ENCODE measurements around the gene ASMT. TPM values are rescaled to one million over a fixed set of nuclear protein-coding genes. Genes with fewer than 3 reads are reported as not detected.
"Not testable (repeated sequence)": the region's sequence is repeated elsewhere in the genome, so short reads cannot be mapped to it uniquely, and the experiment has no call there.

Gene ASMT
- total RNA-seq, 4 donors from 2014 or later, result 0.68 TPM; not detected in 3

GRCh38 chrX:1610166-1610565 is 4.7 kb upstream of the ASMT start:
- DNase-seq (ENCODE audit: low spot score in 2 of 2), result no peak
- no peaks in the 10 kb centered on the region for H3K9me3 ChIP-seq
- TF ChIP-seq EP300 (IDR thresholded peaks at IDR 0.05) (no peak), POLR2AphosphoS5 (IDR thresholded peaks at IDR 0.05) (no peak), POLR2A (IDR thresholded peaks at IDR 0.05) (no peak), CTCF (IDR thresholded peaks at IDR 0.05) (no peak)
- WGBS, result 81% methylated on average over 15 of the region's 15 CpGs
- no peaks in the 10 kb centered on the region for H3K27me3 ChIP-seq
- H3K4me3 ChIP-seq, result no peak overlapping the region
- H3K4me1 ChIP-seq, result no peaks in the 10 kb centered on the region
- no peak overlapping the region for H3K27ac ChIP-seq
- no peaks in the 10 kb centered on the region for H3K36me3 ChIP-seq

- Histone ChIP-seq H3K9me3 (no peaks in the 10 kb centered on the region), H3K4me1 (no peaks in the 10 kb centered on the region), H3K36me3 (no peaks in the 10 kb centered on the region), H3K27me3 (no peaks in the 10 kb centered on the region), H3K4me3 (no peak overlapping the region), H3K27ac (no peak overlapping the region)
- TF ChIP-seq EP300 (IDR thresholded peaks at IDR 0.05), result no peak
- no peak for DNase-seq (ENCODE audit: low spot score in 2 of 2)
- WGBS, result 81% methylated on average over 12 of the region's 12 CpGs
Observed at GRCh38 chrX:1610736-1611135, 4.1 kb upstream of the ASMT start.

- H3K27ac ChIP-seq, result no peak overlapping the region
- no peaks in the 10 kb centered on the region for H3K4me1 ChIP-seq
- no peak for DNase-seq (ENCODE audit: low spot score in 2 of 2)
- WGBS, result 85% methylated on average over 5 of the region's 5 CpGs
- no peaks in the 10 kb centered on the region for H3K36me3 ChIP-seq
- H3K27me3 ChIP-seq, result no peaks in the 10 kb centered on the region
- H3K9me3 ChIP-seq, result no peaks in the 10 kb centered on the region
- H3K4me3 ChIP-seq, result no peak overlapping the region
- no peak for TF ChIP-seq POLR2AphosphoS5 (IDR thresholded peaks at IDR 0.05)
Observed at GRCh38 chrX:1612641-1613286, 2.1 kb upstream of the ASMT start.

DNA sequence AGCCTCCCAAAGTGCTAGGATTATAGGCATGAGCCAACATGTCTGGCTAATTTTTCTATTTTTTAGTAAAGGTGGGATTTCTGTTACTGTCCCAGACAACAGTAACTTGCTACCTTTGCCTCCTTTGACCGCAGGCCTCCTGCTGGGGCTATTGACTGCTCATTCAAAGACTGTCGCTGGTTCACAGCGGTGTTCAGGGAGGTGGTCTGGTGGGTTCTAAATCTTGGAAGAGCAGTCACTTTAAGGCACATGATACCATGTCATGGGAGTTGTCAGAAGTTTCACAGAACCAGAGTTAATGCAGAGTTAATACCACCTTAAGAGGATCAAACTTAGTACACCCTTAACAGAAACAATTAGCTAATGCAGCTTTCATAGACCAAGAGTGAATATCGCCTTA is 3.8 kb downstream of the ASMT start:
- 72% methylated on average over 4 of the region's 4 CpGs for WGBS
- no peaks in the 10 kb centered on the region for H3K36me3 ChIP-seq
- H3K27me3 ChIP-seq, result no peaks in the 10 kb centered on the region
- H3K4me3 ChIP-seq, result no peak overlapping the region
- no peak overlapping the region for H3K27ac ChIP-seq
- no peak for DNase-seq (ENCODE audit: low spot score in 2 of 2)
- TF ChIP-seq POLR2AphosphoS5 (IDR thresholded peaks at IDR 0.05), result no peak
- TF ChIP-seq POLR2A (IDR thresholded peaks at IDR 0.05), result no peak
- TF ChIP-seq CTCF (IDR thresholded peaks at IDR 0.05), result no peak
- no peak for TF ChIP-seq EP300 (IDR thresholded peaks at IDR 0.05)
- H3K9me3 ChIP-seq, result no peaks in the 10 kb centered on the region
- H3K4me1 ChIP-seq, result no peaks in the 10 kb centered on the region

DNA sequence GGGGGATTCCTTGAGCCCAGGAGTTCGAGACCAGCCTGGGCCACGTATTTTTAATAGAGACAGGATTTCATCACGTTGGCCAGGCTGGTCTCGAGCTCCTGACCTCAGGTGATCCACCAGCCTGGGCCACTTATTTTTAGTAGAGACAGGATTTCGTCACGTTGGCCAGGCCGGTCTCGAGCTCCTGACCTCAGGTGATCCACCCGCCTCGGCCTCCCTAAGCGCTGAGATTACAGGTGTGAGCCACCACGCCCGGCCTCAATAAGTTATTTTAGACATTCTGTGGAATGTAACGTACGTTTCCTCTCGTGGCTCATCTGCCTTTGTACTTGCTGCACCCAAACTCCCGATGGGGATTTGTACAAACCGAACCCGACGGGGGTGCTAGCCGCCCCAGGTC is 8.8 kb downstream of the ASMT start:
- Histone ChIP-seq H3K36me3 (no peaks in the 10 kb centered on the region), H3K27me3 (no peaks in the 10 kb centered on the region), H3K9me3 (no peaks in the 10 kb centered on the region), H3K4me1 (no peaks in the 10 kb centered on the region), H3K4me3 (no peak overlapping the region), H3K27ac (no peak overlapping the region)
- DNase-seq (ENCODE audit: low spot score in 2 of 2), result no peak
- 77% methylated on average over 18 of the region's 21 CpGs for WGBS
- TF ChIP-seq POLR2AphosphoS5 (IDR thresholded peaks at IDR 0.05) (no peak), EP300 (IDR thresholded peaks at IDR 0.05) (no peak), POLR2A (IDR thresholded peaks at IDR 0.05) (no peak), CTCF (IDR thresholded peaks at IDR 0.05) (no peak)

DNA sequence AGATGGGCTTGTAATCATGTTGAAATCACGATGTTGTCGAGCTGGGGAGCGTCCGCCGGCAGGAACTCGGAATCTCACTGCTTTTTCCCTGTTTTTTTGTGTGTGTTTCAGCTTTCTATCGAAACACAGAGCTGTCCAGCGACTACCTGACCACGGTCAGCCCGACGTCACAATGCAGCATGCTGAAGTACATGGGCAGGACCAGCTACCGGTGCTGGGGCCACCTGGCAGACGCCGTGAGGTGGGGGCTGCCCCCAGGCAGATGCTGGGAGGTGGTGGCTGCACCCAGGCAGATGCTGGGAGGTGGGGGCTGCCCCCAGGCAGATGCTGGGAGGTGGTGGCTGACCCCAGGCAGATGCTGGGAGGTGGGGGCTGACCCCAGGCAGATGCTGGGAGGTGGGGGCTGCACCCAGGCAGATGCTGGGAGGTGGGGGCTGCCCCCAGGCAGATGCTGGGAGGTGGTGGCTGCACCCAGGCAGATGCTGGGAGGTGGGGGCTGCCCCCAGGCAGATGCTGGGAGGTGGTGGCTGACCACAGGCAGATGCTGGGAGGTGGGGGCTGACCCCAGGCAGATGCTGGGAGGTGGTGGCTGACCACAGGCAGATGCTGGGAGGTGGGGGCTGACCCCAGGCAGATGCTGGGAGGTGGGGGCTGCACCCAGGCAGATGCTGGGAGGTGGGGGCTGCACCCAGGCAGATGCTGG is 9.4 kb downstream of the ASMT start:
- not testable (repeated sequence) for H3K9me3 ChIP-seq; H3K4me3 ChIP-seq; H3K4me1 ChIP-seq; DNase-seq (ENCODE audit: low spot score in 2 of 2); H3K27ac ChIP-seq; H3K36me3 ChIP-seq; H3K27me3 ChIP-seq
- WGBS, result 71% methylated on average over 11 of the region's 14 CpGs

- not testable (repeated sequence) for H3K36me3 ChIP-seq; H3K4me1 ChIP-seq; DNase-seq (ENCODE audit: low spot score in 2 of 2); H3K4me3 ChIP-seq; H3K27me3 ChIP-seq; H3K27ac ChIP-seq; H3K9me3 ChIP-seq
- 93% methylated on average over 6 of the region's 7 CpGs for WGBS
Observed at GRCh38 chrX:1624861-1625215, 10.0 kb downstream of the ASMT start.
